Small intestine (tissue), 16 donors: ENCODE measurements around the gene ZCCHC17. TPM values are rescaled to one million over a fixed set of nuclear protein-coding genes. Genes with fewer than 3 reads are reported as not detected.
A peak's percentile ranks its signal among the peaks of the same experiment; 100 is the strongest.
"Not testable (repeated sequence)": the region's sequence is repeated elsewhere in the genome, so short reads cannot be mapped to it uniquely, and the experiment has no call there.

Source experiments
- DNase-seq, 2 donors: peaks; one replicate each; pipeline versions ENCODE4 v3.0.0 to v3.0.0-alpha.2; 2013
- FAIRE-seq: peaks from 2 replicates; lab custom pipeline; 2012; peaks lifted over from hg19 to GRCh38; lab: Jason Lieb, UNC
- H3K27ac ChIP-seq, 3 donors: one replicate each; pipeline ENCODE4 v1.5.1; 2013; ENCODE audit warnings: low read length in 2 of 3, mild to moderate bottlenecking in 2 of 3, control low read depth in 1 of 3, inconsistent platforms in 1 of 3, low read depth in 1 of 3, moderate library complexity in 1 of 3
- H3K27me3 ChIP-seq, 3 donors: one replicate each; pipeline ENCODE4 v1.6.1; 2013; ENCODE audit warnings: low read length in 3 of 3, inconsistent platforms in 1 of 3; ENCODE audit not compliant: control insufficient read depth in 3 of 3, insufficient read depth in 3 of 3
- H3K36me3 ChIP-seq, 3 donors: one replicate each; pipeline ENCODE4 v1.6.1; 2013; ENCODE audit warnings: low read length in 3 of 3, inconsistent platforms in 1 of 3, low read depth in 1 of 3, mild to moderate bottlenecking in 1 of 3, moderate library complexity in 1 of 3; ENCODE audit not compliant: control insufficient read depth in 3 of 3, insufficient read depth in 2 of 3
- H3K4me1 ChIP-seq, 3 donors: one replicate each; pipeline ENCODE4 v1.6.1; 2013; ENCODE audit warnings: low read length in 2 of 3, inconsistent platforms in 1 of 3, low read depth in 1 of 3, mild to moderate bottlenecking in 1 of 3, moderate library complexity in 1 of 3; ENCODE audit not compliant: control insufficient read depth in 3 of 3, insufficient read depth in 2 of 3
- H3K4me3 ChIP-seq, 3 donors: one replicate each; pipeline ENCODE4 v1.5.1; 2013; ENCODE audit warnings: low read length in 3 of 3, control low read depth in 1 of 3, inconsistent platforms in 1 of 3, low read depth in 1 of 3, mild to moderate bottlenecking in 1 of 3, moderate library complexity in 1 of 3
- H3K9me3 ChIP-seq, 2 donors: one replicate each; pipeline ENCODE4 v1.6.1; 2013; ENCODE audit warnings: low read depth in 1 of 2, low read length in 1 of 2; ENCODE audit not compliant: control insufficient read depth in 2 of 2, insufficient read depth in 1 of 2
- WGBS, 3 donors: extraction: QIAGEN DNeasy Blood & Tissue Kit; methylation state at CpG; one replicate each; pipeline ENCODE4 v1.1.7; 2013; 5-methylcytosine and 5-hydroxymethylcytosine counted together
- long read RNA-seq, 10 donors: transcript quantifications; one replicate each; lab custom pipeline, GENCODE V29; 2026
- polyA plus RNA-seq, 4 donors: library from polyadenylated mRNA; stranded (reverse) in 3 of 4; unstranded in 1 of 4; fragments of 200-250 nt in 3 of 4; fragments of 120-200 nt in 1 of 4; gene quantifications; one replicate each; pipeline versions ENCODE4 v1.2.1 to v1.2.3, GENCODE V29; 2013
- donor health status: healthy with polysubstance abuse.
- donor health status: control.
- donor health status: control.
- donor health status: Bipolar disorder and iron deficiency.
- donor health status: healthy.

The ZCCHC17 gene
- 10 to 100 TPM; 21.1 to 28.1 (median 24.5) TPM for polyA plus RNA-seq
- long read RNA-seq, donor 1, result 0 reads
- long read RNA-seq, donor 2, partial matches to known transcripts, result 0 of 4 reads
- long read RNA-seq, donor 2, other reads (novel, unspliced or antisense), result 0 of 4 reads
- long read RNA-seq, donor 3, transcript ZCCHC17-201 (8 exons, 1,605 nt), result major isoform, 5 of 13 reads
- long read RNA-seq, donor 3, partial matches to known transcripts, result 8 of 13 reads
- long read RNA-seq, donor 3, other reads (novel, unspliced or antisense), result 0 of 13 reads
- long read RNA-seq, donor 4, result 0 reads
- long read RNA-seq, donor 5, partial matches to known transcripts, result 0 of 1 reads
- long read RNA-seq, donor 5, other reads (novel, unspliced or antisense), result 0 of 1 reads
- long read RNA-seq, donor 6, transcript ZCCHC17-201 (8 exons, 1,605 nt), result major isoform, 10 of 21 reads
- long read RNA-seq, donor 6, partial matches to known transcripts, result 0 of 21 reads
- long read RNA-seq, donor 6, other reads (novel, unspliced or antisense), result 10 of 21 reads
- long read RNA-seq, donor 7, result 0 reads
- long read RNA-seq, donor 8, result 0 reads
- long read RNA-seq, donor 9, partial matches to known transcripts, result 0 of 1 reads
- long read RNA-seq, donor 9, other reads (novel, unspliced or antisense), result 0 of 1 reads
- long read RNA-seq, donor 10, transcript ZCCHC17-201 (8 exons, 1,605 nt), result major isoform, 7 of 55 reads
- long read RNA-seq, donor 10, partial matches to known transcripts, result 31 of 55 reads
- long read RNA-seq, donor 10, other reads (novel, unspliced or antisense), result 14 of 55 reads

GRCh38 chr1:31296486-31297276, at the start of gene ZCCHC17, which contains the start of gene SNRNP40:
Gene ZCCHC17 (plus strand): TSS chr1:31297032. CDS start chr1:31310099, 13,067 bp downstream.
Gene SNRNP40 (minus strand): TSS chr1:31296788. CDS start chr1:31296751, 37 bp downstream.
- DNase-seq, result peak; percentile 98 to 100
- no peaks in the 10 kb centered on the region for H3K27me3 ChIP-seq
- no peaks in the 10 kb centered on the region for H3K9me3 ChIP-seq
- H3K4me3 ChIP-seq, result peak within 1 kb of the TSS; percentile 85 to 98 (median 98)
- H3K36me3 ChIP-seq, result peaks cover 2 to 11% (median 2%) of the 10 kb centered on the region in 3 donors
- WGBS, 3 donors, result 0 to 1% (median 1%) methylated on average over 53 of the region's 53 CpGs
- H3K27ac ChIP-seq, result peak within 1 kb of the TSS; percentile 84 to 96 (median 89)
- FAIRE-seq, result peak; percentile 5
- peaks cover 4 to 18% (median 12%) of the 10 kb centered on the region in 3 donors for H3K4me1 ChIP-seq

DNA sequence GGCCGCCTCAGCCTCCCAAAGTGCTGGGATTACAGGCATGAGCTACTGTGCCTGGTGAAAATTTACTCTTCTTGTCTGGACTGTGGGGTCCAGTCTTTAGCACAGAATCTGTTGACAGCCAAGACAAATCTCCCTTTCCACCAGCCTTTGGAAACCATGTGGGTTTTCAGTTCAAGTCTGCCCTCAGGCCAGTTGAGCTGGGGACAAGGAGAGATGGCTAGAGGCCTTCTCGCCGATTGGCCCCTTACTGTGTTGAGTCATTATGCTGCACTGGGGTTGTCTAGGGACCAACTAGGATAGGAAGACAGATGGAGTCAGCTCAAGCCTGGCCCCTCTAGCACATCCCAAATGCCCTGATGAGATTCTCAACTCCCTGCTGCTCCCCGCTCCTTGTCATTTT, 48.6 kb upstream of the ZCCHC17 start:
- 96 to 100% (median 98%) methylated on average over 4 of the region's 4 CpGs for WGBS, 3 donors
- Histone ChIP-seq H3K27ac (no peak overlapping the region), H3K36me3 (no peaks in the 10 kb centered on the region), H3K27me3 (peaks cover 0 to 2% (median 0%) of the 10 kb centered on the region in 3 donors), H3K9me3 (no peaks in the 10 kb centered on the region), H3K4me1 (no peaks in the 10 kb centered on the region), H3K4me3 (no peak overlapping the region)
- FAIRE-seq, result no peak
- no peak for DNase-seq

- 84 to 90% (median 87%) methylated on average over 3 of the region's 3 CpGs for WGBS, 3 donors
- no peaks in the 10 kb centered on the region for H3K4me1 ChIP-seq
- FAIRE-seq (no peak), DNase-seq (no peak)
- H3K36me3 ChIP-seq, result no peaks in the 10 kb centered on the region
- no peaks in the 10 kb centered on the region for H3K9me3 ChIP-seq
- no peaks in the 10 kb centered on the region for H3K27me3 ChIP-seq
- H3K27ac ChIP-seq, result no peak overlapping the region
- no peak overlapping the region for H3K4me3 ChIP-seq
These were observed 47.0 kb upstream of the ZCCHC17 start for GRCh38 chr1:31249854-31250253.

- H3K27ac ChIP-seq, result no peak overlapping the region
- 90 to 95% (median 93%) methylated on average over 1 of the region's 1 CpG for WGBS, 3 donors
- DNase-seq (no peak), FAIRE-seq (no peak)
- H3K36me3 ChIP-seq, result peaks cover 6 to 21% (median 16%) of the 10 kb centered on the region in 3 donors
- H3K4me3 ChIP-seq, result no peak overlapping the region
- no peaks in the 10 kb centered on the region for H3K27me3 ChIP-seq
- H3K4me1 ChIP-seq, result no peaks in the 10 kb centered on the region
- no peaks in the 10 kb centered on the region for H3K9me3 ChIP-seq
These were observed 39.6 kb upstream of the ZCCHC17 start for GRCh38 chr1:31257213-31257612.

- FAIRE-seq, result no peak
These were observed 38.3 kb upstream of the ZCCHC17 start for GRCh38 chr1:31258581-31258980.

GRCh38 chr1:31259746-31260145, 37.1 kb upstream of the ZCCHC17 start:
- Histone ChIP-seq H3K4me1 (no peaks in the 10 kb centered on the region), H3K36me3 (peaks cover 6 to 26% (median 16%) of the 10 kb centered on the region in 3 donors), H3K27ac (no peak overlapping the region), H3K4me3 (no peak overlapping the region), H3K27me3 (no peaks in the 10 kb centered on the region), H3K9me3 (no peaks in the 10 kb centered on the region)
- 86 to 94% (median 88%) methylated on average over 3 of the region's 3 CpGs for WGBS, 3 donors
- no peak for DNase-seq
- FAIRE-seq, result no peak

More at GRCh38 chr1:31258581-31258980, 38.3 kb upstream of the ZCCHC17 start:
- Histone ChIP-seq H3K4me1 (no peaks in the 10 kb centered on the region), H3K36me3 (peaks cover 6 to 25% (median 16%) of the 10 kb centered on the region in 3 donors), H3K27ac (no peak overlapping the region), H3K9me3 (no peaks in the 10 kb centered on the region), H3K4me3 (no peak overlapping the region), H3K27me3 (no peaks in the 10 kb centered on the region)
- WGBS, 3 donors, result 77 to 81% (median 78%) methylated on average over 1 of the region's 1 CpG
- no peak for DNase-seq

DNA sequence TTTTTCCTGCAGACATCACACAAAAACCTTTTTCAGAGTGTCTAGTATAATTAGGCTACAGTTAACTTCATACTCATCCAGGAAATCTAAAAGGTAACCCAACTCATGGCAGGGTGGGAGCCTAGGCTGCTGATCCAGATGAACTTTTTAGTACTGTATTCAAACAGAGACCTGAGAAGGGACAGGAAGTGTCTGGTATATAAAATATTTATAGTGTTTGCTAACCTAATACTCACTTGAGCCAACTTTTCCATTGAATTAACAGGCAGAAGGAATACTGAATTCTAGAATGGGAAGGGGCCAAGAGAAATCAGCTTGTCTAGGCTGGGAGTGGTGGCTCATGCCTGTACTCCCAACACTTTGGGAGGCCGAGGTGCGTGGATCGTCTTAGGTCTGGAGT, 34.9 kb upstream of the ZCCHC17 start:
- Histone ChIP-seq H3K4me3 (no peak overlapping the region), H3K27ac (no peak overlapping the region), H3K9me3 (no peaks in the 10 kb centered on the region), H3K27me3 (no peaks in the 10 kb centered on the region), H3K4me1 (no peaks in the 10 kb centered on the region), H3K36me3 (peaks cover 12 to 35% (median 22%) of the 10 kb centered on the region in 3 donors)
- WGBS, 3 donors, result 96 to 98% (median 97%) methylated on average over 3 of the region's 3 CpGs
- no peak for FAIRE-seq
- no peak for DNase-seq

DNA sequence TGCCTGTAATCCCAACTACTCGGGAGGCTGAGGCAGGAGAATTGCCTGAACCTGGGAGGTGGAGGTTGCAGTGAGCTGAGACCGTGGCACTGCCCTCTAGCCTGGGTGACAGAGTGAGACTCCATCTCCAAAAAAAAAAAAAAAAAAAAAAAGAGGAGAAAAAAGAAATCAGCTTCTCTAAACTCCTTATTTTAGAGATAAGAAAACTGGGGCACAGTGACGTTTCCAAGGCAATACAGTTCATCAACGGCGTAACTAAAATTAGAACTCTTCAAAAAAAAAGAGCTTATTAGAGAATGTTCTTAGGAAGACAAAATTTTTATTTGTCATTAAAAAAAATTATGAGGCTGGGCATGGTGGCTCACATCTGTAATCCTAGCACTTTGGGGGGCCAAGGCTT, 34.4 kb upstream of the ZCCHC17 start:
- H3K4me3 ChIP-seq, FAIRE-seq, H3K27ac ChIP-seq, H3K4me1 ChIP-seq, H3K9me3 ChIP-seq, DNase-seq, H3K27me3 ChIP-seq: not testable (repeated sequence)
- WGBS, 3 donors, result 95 to 97% (median 96%) methylated on average over 5 of the region's 5 CpGs
- H3K36me3 ChIP-seq, result peaks cover 17 to 36% (median 24%) of the 10 kb centered on the region in 3 donors
